NCI-H226 (cell line): ENCODE measurements around the gene TFE3.
A peak's percentile ranks its signal among the peaks of the same experiment; 100 is the strongest.

Experiments
- DNase-seq: peaks from one replicate; pipeline ENCODE4 v3.0.0-alpha.2; 2015

Gene TFE3

GRCh38 chrX:49059681-49060085 is 16.5 kb upstream of the TFE3 start:
- peak; percentile 47 for DNase-seq

- peak; percentile 29 for DNase-seq
These were observed 16.0 kb upstream of the TFE3 start for GRCh38 chrX:49059201-49059600.

GRCh38 chrX:49058794-49059193 is 15.6 kb upstream of the TFE3 start, which contains the start of gene CCDC120:
Gene CCDC120 (plus strand): TSS chrX:49058999. CDS start chrX:49062042, 3,043 bp downstream.
- peak; percentile 28 for DNase-seq

- no peak for DNase-seq
These were observed 11.1 kb upstream of the TFE3 start for GRCh38 chrX:49054073-49054762.

- DNase-seq = no peak
These were observed 10.3 kb upstream of the TFE3 start for GRCh38 chrX:49053223-49054072.

- no peak for DNase-seq
These were observed 777 bp upstream of the TFE3 start for GRCh38 chrX:49043987-49044281.

GRCh38 chrX:49042581-49043219 is 457 bp downstream of the TFE3 start:
- DNase-seq = peak; percentile 3

- DNase-seq = peak; percentile 69
These were observed 1.2 kb downstream of the TFE3 start for GRCh38 chrX:49041744-49042580.

- peak; percentile 36 for DNase-seq
These were observed 2.7 kb downstream of the TFE3 start for GRCh38 chrX:49040376-49040955.

- peak; percentile 91 for DNase-seq
These were observed 3.4 kb downstream of the TFE3 start for GRCh38 chrX:49039598-49040375.

GRCh38 chrX:49037883-49038475 is 5.2 kb downstream of the TFE3 start:
- DNase-seq = peak; percentile 74

- DNase-seq = no peak
These were observed 12.9 kb downstream of the TFE3 start for GRCh38 chrX:49030283-49030682.

- peak; percentile 53 for DNase-seq
These were observed 13.3 kb downstream of the TFE3 start for GRCh38 chrX:49029876-49030275.

GRCh38 chrX:49019599-49020249 is 23.4 kb downstream of the TFE3 start:
- no peak for DNase-seq

GRCh38 chrX:49019050-49019449 is 24.1 kb downstream of the TFE3 start:
- no peak for DNase-seq

- DNase-seq = no peak
These were observed 39.5 kb downstream of the TFE3 start for GRCh38 chrX:49003696-49004095.

- DNase-seq = peak; percentile 85
These were observed 40.8 kb downstream of the TFE3 start, which contains the start of gene GRIPAP1 for GRCh38 chrX:49002091-49002935. Gene GRIPAP1 (minus strand): TSS chrX:49002264. CDS start chrX:49002229, 35 bp downstream.

- peak; percentile 4 for DNase-seq
These were observed 41.6 kb downstream of the TFE3 start for GRCh38 chrX:49001521-49002090.

- no peak for DNase-seq
These were observed 42.5 kb downstream of the TFE3 start for GRCh38 chrX:49000636-49001035.
